ENCODE data around the gene SUN5.

SUN5 gene

DNA sequence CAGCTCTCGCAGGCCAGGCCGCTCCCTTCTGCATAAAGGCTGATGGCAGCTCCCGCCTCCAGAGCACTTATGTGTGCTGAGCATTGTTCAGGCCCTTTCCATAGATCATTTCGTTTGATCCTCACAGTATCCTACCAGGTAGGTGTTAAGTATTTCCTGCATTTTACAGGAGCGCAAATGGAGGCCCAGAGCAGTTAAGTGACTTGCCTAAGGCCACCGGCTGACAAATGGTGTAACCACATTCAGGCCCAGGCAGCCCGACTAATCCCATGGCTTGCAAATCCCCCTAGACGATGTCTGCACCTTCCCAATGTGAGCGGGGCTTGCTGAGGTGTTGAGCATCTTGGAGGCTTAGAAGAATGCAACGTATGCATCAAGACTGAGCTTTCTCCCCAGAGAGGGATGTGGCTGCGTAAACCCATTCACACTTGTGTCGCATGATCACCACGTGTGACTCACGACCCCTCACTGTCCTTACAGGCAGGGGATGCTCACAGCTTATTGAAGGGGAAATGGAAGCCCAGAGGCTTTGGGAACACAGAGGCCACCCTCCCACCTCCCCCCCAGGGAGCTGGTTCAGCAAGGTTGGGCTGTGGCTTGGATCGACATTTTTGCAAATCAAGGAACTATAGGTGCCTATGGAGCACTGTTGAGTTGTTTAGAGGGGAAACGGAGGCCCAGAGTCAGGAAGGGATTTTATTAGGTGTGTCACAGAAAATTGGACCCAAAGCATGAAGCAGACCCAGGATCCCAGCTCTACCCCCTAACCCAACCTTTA is 10.3 kb upstream of the SUN5 start:
- no peak for DNase-seq (ENCODE audit: low read depth in 2 of 2)

GRCh38 chr20:33013701-33014326 is 9.6 kb upstream of the SUN5 start:
- no peak for DNase-seq (ENCODE audit: low read depth in 2 of 2)

- DNase-seq (ENCODE audit: low read depth in 2 of 2) = no peak
Observed at GRCh38 chr20:33012327-33013189, 8.3 kb upstream of the SUN5 start.

- no peak for DNase-seq (ENCODE audit: low read depth in 2 of 2)
Observed at GRCh38 chr20:33010674-33011449, 6.6 kb upstream of the SUN5 start.

DNA sequence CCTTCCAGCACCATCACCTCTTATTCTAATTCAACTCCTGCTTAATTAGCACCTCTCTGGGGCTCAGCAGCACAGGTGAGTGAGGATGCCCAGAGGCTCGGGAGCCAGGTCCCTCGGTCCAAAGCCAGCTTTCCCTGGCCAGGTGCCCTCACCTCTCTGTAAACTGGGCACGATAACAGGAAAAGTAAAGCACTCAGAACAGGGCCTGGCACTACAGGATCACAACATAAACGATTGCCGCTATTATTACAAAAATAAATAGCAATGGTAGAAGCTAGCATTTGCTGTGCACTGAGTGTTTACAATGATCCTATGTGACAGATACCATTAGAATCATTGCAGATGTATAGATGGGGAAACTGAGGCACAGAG is 5.9 kb upstream of the SUN5 start:
- DNase-seq (ENCODE audit: low read depth in 2 of 2) = no peak

DNA sequence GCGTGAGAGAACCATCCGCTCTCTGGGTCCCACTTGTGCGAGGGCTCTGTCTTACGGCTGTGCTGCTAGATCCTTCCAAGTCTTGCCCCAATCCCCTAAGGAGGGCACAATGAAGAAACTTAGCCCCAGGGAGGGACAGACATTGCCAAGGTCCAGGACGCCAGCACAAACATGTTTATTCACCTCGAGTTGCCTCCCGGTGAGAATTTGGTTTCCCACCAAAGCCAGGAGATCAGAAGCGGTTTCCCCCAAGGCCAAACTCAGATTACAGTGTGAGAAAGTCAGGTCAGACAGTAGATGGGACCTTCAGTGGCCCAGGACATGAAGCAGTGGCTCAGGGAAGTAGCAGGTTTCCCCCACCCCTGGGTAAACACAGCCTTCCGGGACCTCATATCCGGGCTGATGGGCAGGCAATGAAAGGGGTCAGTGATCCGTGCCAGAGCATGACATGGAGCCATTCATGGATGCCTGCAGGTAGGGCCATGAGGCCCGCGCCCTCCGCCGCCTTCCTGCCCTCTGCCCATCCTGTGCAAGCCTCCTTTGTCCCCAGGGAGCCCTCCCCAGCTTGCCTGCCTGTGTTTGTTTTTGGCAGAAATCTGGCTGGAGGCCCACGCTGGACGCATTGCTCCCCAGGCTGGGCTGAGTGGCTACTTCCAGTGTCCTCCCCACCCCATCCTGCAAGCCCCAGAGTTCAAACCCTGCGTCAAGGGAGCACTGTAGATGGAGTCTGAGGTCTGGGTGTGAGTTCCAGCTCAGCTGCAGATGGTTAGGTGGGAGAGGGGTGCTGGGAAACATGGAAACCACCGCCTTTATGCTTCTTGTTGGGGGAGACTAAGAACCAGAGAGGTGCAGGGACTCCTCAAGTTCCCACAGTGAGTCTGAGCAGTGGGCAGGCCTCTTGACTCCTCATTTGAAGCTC is 5.2 kb upstream of the SUN5 start:
- no peak for DNase-seq (ENCODE audit: low read depth in 2 of 2)

GRCh38 chr20:33008336-33009213 is 4.3 kb upstream of the SUN5 start:
- DNase-seq (ENCODE audit: low read depth in 2 of 2) = no peak

DNA sequence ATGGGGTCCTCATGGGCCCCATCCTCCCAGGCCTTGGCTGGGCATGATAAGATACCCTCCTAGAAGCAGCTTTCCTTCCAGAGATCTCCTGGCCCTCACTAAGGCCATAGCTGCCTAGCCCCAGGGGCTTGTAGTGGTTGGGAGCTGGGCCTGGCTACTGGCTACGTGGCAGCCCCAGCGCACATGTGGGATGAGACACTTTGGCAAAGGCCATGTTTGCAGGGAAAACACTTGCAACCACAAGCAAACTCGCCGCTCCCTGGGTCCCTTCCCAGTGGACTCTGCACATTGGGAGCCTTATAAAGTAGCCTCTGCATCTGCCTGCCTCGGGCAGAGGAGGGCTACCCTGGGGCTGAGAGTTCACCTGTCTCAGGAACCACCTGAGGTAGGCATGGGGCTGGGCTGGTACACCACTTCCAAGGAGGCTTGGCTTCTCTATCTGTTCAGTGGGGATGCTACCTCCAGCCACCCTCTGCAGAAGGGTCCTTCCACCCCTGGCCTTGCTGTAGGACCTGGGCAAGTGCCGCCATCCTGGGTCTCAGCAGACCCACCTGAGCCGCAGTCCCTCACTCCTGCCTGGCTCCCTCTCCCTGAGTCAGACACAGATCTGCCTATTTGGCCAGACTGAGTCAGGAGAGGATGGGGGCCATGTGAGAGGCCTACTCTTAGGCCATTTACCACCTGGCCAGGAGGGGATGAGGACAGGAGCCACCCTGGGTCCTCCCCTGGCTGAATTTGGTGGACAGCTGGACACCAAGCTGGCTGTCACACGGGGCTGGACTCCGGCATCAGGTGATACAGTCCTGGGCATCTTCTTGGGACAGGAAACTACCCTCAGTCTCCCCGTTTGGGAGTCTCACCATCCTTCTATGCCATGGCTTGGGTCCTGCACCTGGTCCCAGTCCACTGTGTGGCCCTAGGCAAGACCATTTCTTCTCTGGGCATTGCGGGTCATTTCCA is 3.4 kb upstream of the SUN5 start, which contains the start of gene BPIFB2:
TSS of gene BPIFB2 (plus strand) at position 329 of the 960 bp plus-strand sequence. CDS start 871 bp downstream, outside the sequence.
- no peak for DNase-seq (ENCODE audit: low read depth in 2 of 2)

GRCh38 chr20:33006776-33007375 is 2.6 kb upstream of the SUN5 start:
- DNase-seq (ENCODE audit: low read depth in 2 of 2) = no peak

- no peak for DNase-seq (ENCODE audit: low read depth in 2 of 2)
Observed at GRCh38 chr20:33005908-33006775, 1.9 kb upstream of the SUN5 start.

DNA sequence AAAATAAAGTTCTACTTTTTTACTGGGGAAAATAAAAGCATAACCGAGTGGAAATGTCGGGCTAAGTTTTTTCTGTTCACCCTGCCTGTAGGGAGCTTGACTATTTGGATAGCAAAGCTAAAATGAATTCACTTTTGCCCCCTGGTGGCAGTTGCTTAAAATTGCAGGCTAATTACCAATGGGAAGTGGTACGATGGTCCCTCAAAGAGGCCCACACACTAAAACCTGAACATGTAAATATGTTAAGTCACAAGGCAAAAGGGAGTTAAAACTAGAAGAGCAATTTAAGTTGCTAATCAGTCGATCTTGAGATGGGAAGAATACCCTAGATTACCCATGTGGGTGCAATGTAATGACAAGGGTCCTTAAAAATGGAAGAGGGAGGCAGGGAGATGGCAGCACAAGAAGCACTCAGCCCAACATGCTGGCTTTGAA is 916 bp upstream of the SUN5 start:
- DNase-seq (ENCODE audit: low read depth in 2 of 2) = no peak

- DNase-seq (ENCODE audit: low read depth in 2 of 2) = no peak
Observed at GRCh38 chr20:33002087-33002808, 2.0 kb downstream of the SUN5 start.

- no peak for DNase-seq (ENCODE audit: low read depth in 2 of 2)
Observed at GRCh38 chr20:33000802-33001466, 3.3 kb downstream of the SUN5 start.

GRCh38 chr20:32999603-33000250 is 4.5 kb downstream of the SUN5 start:
- DNase-seq (ENCODE audit: low read depth in 2 of 2) = no peak

- no peak for DNase-seq (ENCODE audit: low read depth in 2 of 2)
Observed at GRCh38 chr20:32997431-32997830, 6.8 kb downstream of the SUN5 start.

Measured in stimulated activated CD8-positive, alpha-beta memory T cell treated with anti-CD3 and anti-CD28 coated beads, Interleukin-2, amount 100 ng/mL, for 1 hour (primary cell).